Stomach (tissue), 4 donors: ENCODE results near the gene THSD4.

Experiments
- CTCF ChIP-seq, 7 experiments: fragments of 450-650 bp in 4 of 7; fragments of 200-600 bp in 3 of 7; sonication (generic) in 3 of 7; IDR thresholded peaks; one replicate each; pipeline ENCODE4 v1.5.1; 2016 to 2019; ENCODE audit warnings: antibody characterized with exemption in 7 of 7, control low read depth in 2 of 7, mild to moderate bottlenecking in 1 of 7
- POLR2A ChIP-seq, 4 donors: fragments of 450-650 bp; IDR thresholded peaks; one replicate each; pipeline ENCODE4 v1.6.1; 2016; ENCODE audit warnings: antibody characterized with exemption in 4 of 4, control low read depth in 2 of 4, mild to moderate bottlenecking in 1 of 4, moderate library complexity in 1 of 4
- POLR2AphosphoS5 ChIP-seq, 3 donors: sonication (generic); formaldehyde crosslinking; IDR thresholded peaks; one replicate each; pipeline ENCODE4 v1.6.1; 2016; ENCODE audit warnings: antibody characterized with exemption in 3 of 3

GRCh38 chr15:71294251-71294910, 179.1 kb downstream of the THSD4 start:
- TF ChIP-seq CTCF (IDR thresholded peaks at IDR 0.05): no peak
- TF ChIP-seq POLR2A (IDR thresholded peaks at IDR 0.05): no peak
- no peak for TF ChIP-seq POLR2AphosphoS5 (IDR thresholded peaks at IDR 0.05)
